ENCODE data around the gene ISOC1.

Gene ISOC1

DNA sequence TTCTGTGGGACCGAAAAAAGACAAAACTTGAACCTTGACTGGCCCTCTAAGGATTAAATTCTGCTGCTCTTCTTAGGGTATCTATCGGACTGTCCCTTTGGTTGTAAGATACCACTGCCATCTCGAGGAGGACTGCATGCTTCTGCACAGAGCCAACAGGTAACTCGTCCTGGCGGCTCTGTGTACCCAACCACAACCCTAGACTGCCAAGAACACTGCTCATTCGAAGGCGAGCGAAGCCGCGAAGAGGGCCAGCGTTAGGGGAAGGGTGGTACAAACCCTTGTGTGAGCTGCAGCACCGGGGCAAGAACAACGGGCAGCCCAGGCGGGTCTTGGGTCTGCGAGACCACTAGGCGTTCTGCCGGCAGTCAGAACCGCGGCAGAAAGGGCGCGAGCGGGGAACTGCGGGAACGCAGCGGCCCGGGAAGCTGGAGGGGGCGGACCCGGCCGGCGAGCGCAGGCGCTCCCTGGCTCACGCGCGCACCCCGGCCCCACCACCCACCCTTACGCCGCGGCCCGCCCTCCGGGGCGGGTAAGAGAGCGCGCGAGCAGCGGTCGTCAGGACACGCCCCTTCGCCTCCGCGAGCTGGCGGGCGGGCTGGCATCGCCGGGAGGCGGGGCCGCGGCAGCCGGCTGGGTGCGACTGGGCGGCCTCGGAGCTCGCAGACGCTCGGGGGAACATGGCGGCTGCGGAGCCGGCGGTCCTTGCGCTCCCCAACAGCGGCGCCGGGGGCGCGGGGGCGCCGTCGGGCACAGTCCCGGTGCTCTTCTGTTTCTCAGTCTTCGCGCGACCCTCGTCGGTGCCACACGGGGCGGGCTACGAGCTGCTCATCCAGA is at the start of gene ISOC1:
ISOC1 (plus strand) TSS at position 663 of the 837 bp plus-strand sequence; CDS start at position 681, 18 bp downstream.
- peak; percentile 93 for DNase-seq

DNA sequence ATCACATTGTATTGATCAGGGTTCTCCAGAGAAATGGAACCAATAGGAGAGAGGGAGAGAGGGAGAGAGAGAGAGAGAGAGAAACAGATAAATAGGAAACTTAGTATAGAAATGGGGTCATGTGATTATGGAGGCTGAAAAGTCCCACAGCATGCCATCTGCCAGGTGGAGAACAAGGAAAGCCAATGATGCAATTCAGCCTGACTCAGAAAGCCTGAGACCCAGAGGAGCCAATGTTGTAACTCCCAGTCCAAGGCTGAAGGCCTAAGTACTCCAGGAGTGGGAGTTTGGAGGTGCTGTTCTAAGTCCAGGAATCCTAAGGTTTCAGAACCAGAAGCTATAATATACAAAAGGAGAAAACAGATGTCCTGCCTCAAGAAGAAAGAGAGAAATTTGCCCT is 48.4 kb upstream of the ISOC1 start:
- no peak for DNase-seq

DNA sequence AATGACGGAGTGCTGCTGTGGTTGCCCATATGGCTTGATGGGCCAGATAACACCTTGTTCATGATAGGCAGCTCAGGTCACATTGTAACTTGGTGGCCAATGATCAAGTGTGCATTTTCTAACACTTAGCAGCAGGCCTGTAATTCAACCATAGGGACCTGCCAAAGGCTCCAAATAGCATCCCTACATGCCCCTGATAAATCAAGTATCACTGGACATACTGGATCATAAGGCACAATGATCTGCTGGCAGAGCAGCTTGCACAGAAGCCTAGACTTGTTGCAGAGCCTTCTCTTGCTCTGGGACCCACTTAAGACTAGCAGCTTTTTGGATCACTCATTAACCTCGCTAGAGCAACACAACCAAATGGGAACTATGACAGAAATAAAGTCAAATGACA is 46.0 kb upstream of the ISOC1 start:
- no peak for DNase-seq

DNA sequence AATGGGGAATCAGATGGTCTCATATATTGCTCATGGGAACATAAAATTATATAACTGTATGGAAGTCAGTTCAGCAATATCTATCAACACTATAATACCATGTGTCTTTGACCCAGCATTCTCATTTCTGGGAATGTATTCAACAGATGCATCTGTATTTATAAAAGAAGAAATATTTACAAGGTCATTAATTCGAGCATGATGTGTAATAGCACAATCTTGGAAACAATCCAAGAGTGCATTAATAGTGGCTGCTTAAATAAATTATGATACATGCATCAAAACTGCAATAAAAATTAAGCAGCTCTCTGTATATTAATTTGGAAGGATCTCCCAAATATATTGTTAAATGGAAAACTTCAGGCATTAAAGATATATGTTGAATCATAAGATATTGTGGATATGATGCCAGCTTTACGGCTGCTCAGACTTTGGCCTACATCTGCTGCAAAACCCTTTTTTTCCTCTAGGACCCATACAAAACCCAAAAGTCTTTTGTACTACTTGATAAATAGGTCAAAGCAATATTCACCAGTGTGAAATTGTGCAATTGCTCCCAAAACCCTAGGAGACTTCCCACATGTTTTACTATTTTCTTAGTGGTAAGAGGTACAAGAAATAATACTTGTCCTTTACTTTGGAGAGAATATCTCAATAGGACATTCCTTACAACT is 45.3 kb upstream of the ISOC1 start:
- no peak for DNase-seq

DNA sequence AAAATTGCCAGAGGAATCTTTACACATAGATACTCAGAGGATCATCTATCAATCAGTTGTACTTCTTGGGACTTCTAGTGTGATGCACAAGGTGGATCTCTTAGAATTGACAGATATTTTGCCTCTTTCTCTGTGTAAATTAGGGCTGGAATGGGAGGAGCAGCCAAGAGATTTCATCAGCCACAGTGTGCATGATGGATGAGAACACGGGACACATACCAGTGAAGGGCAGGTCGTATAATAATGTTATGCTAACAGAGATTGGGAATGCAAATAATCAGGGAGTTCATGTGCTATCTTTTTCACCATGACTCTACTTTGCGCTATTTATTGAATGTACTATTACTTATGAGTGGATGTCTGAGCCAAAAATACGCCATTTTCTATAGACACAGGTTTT is 43.3 kb upstream of the ISOC1 start:
- no peak for DNase-seq

DNA sequence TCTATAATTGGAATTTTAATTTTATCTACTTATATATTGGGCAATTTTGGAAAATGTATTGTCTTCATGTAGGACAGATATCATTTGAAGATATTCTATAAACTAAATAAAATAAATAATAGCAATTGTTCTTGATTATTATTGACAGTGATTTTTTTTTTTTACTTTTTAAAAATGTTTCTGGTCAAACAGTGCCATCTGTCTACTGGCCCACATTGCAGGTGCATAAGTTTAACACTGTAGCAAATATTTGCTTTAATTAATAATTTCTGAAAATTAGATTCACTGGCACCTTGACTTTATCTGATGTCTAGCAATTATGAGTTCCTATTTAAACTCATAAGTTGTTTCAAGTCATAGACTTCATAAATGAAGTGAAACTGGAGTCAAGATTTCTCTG is 41.1 kb upstream of the ISOC1 start:
- no peak for DNase-seq

DNA sequence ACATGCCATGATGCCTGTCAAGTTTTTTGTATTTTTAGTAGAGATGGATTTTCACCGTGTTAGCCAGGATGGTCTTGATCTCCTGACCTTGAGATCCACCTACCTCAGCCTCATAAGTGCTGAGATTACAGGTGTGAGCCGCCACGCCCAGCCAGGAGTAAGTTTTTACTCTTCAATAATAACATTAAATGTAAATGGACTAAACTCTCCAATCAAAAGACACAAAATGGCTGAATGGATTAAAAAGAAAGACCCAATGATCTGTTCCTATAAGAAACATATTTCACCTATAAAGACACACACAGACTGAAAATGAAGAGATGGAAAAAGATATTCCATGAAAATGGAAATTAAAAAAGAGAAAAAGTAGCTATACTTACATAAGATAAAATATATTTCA is 37.2 kb upstream of the ISOC1 start:
- DNase-seq: no peak

DNA sequence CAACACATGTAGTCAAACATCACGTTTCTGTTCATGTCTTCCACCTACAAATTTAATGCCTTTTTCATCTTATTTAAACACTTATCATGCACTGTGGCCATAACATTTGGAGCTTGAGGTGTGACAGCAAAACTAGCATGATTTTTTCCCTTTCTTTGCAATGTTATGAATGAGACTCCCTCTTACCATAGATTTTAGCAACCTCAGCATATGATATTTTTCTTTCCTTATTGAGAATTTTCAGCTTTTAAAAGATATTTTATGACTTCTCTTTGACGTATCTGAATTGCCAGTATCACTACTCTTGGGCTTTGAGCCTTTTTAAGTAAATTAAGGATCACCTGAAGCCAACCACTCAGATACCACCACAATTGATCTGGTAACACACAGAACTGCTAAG is 32.7 kb upstream of the ISOC1 start:
- DNase-seq: no peak

DNA sequence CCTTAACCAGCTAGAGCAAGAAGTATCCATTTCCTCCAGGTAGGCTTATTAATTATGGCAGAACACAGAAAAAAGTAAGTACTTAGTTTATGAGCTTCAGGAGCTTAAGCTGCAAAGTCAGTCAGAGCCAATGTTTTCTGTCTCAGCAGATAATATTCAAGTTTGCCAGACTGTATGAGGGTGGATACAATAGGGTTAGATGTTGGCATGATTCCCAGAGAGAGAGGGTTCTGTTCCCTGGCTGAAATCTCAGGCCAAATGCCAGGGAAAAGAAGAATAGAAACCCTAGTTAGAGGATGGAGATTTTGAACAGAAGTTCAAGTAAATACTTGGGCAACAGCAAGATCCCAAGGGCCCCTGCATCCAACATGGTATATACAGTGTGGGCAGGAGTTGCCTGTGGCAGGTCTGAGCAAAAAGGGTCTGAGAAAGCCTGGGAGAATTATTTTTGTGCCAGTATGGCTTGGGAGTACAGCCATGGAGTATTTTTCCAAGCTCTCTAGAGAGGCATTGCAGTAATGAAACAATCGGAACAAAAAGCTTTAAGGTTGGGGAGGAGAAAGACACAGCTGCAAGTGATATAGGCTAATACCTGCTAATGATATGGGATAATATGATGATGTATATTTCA is 31.0 kb upstream of the ISOC1 start:
- DNase-seq: no peak

DNA sequence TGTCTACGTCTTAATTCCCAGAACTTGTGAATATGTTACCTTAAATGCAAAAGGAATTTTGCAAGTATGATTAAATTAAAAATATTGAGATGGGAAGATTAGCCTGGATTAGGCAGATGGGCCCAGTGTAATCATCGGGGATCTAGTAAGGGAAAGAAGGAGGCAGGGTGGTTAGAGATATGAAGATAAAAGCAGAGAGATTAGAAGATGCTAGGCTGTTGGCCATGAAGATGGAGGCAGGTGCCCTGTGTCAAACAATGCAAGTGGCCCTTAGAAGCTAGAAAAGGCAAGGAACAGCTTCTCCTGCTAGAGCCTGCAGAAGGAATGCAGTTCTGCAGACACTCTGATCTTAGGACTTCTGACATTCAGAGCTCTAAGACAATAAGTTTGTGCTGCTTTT is 28.8 kb upstream of the ISOC1 start:
- DNase-seq: no peak

DNA sequence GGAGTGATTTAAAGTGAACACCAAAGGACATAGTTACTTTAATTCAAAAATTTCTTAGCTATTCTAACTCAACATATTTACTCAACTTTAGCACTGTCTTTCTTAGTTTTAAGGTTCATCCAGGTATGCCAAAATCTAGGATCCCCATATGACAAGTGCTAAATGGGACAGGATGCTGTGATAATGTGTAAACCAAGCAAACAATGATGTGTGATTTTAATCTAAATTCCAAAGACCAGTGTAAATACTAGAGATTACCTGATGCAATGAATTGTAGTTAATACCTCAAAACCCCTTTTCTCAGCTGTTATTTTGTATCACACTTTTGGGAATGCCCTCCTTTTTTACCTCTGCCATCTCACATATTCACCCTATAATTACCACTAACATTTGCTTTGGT is 26.8 kb upstream of the ISOC1 start:
- DNase-seq: no peak

DNA sequence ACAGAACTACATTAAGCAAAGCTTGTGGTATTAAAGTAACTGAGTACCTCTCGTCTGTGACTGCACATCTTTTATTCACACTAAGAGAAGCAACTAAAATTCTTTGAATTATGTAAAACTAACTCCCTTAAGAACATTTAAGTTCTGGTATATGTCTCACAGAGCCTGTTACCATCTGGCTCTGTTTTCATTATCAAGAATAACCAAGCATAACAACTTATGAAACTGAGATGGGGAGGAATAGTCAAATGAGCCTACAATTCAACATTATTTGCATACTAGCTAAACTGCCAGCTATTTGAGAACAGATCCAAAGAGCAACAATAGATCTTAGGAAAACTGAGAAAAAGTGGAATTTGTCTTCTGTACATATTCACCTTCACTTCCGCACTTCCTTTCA is 25.3 kb upstream of the ISOC1 start:
- DNase-seq: no peak

DNA sequence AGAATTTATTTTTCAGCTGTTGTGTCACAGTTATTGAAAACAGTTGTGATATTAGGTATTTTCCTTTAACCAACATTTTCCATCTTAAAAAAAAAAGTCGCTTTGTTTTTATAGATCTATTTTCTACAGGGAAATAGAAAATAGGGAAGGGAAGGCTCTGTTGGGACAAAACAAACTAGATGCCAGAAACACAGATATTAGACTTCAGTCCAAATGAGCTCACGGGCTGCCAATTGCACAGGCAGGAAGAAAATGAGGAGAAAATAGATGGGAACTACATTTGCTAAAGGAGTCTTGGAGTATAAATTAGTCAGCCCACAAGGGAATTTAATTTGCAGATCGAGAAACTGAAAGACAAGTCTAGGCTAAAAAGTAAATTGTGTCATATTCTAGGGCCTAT is 21.4 kb upstream of the ISOC1 start:
- DNase-seq: no peak

DNA sequence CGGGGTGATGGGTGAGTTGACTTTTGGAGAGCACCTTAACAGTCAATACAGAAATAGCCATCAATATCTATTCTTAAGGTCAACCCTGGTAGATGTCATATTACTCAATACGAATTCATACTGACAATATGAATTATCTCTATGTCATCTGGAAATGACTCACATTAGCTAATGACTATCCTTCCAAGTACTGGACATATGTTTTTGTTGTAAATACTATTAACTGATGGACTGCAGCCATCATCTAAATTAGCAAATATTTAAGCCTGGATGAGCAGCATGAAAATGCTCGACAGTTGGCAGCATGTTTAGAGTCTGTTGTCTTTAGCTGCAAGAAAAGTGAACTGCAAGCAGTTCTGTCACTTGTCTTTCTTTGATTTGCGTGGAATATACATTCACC is 19.6 kb upstream of the ISOC1 start:
- no peak for DNase-seq

DNA sequence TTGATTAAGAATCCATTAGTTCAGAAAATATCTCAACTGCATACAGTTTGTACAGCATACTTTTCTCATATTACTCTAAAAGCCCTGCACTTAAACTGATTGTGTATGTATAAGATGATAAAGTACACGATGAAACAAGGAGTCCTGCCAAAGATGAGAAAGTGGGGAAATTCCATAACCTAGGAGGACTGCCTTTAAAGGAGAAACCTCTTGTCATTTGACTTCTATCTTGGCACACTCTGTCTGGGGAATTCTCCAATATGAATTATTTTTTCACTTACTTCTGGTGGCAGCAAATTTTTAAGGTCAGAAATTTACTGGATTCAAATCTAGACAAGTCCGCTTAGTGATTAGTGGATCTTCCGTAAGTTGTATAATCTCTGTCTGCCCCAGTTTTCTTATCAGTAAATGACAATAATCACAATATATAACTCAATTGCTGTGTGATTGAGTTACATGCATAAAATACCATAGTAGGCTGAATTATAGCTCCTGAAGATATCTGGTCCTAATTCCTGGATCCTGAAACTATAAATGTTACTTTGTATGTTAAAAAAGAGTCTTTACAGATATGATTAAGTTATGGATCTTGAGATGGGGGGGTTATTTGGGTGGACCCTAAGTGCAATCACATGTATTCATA is 17.0 kb upstream of the ISOC1 start:
- DNase-seq: no peak

DNA sequence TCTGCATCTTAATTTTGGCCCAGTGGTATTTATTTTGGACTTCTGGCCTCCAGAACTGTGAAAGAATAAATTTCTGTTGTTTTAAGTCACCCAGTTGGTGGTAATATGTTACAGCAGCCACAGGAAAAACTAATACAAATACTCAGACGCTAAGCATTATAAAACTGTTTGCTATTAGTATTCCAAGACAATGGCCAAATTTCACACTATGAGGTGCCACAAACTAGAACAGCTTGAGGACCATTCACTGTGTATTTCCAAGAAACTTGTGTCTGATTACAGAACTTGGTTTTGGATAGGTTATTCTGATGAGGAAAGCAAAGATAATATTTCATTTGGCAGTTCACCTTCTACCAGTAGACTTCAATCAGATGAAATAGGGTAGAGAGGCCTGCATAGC is 16.3 kb upstream of the ISOC1 start:
- DNase-seq: no peak

DNA sequence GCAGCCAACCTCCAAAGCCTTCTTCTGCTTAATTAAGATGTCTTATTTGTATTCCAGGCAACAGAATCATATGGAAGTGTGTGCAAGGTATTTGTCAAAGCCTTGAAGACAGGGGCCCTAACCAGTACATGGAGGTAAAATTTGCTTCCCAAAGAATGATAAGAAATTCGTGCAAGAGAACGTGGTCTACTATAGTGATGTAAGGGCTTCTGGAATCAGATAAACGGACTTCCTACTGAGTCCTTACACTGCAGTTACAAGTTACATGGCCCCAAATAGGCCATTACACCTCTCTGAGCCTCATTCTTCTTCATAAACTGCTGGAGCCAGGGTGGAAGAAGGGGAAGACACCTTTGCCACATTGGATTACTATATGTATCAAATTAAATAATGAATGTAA is 15.9 kb upstream of the ISOC1 start:
- DNase-seq: no peak

DNA sequence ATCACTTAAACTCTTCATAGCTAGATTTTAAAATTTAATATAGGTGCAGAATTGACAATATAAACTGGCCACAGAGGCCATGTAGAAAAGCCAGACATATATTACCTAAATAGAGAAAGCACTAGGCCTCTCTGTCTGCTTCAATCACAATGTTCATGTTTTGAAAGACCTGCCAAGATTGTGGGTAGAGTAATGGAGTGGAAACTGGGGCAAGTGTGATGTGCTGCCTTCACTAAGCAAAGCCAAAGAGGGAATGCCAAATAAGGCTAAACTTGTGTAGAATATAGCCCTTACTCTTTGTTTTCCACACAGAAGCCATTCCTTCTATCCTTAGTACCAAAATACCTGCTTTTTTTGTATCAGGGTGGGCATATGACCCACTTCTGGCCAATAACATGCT is 15.1 kb upstream of the ISOC1 start:
- DNase-seq: no peak

DNA sequence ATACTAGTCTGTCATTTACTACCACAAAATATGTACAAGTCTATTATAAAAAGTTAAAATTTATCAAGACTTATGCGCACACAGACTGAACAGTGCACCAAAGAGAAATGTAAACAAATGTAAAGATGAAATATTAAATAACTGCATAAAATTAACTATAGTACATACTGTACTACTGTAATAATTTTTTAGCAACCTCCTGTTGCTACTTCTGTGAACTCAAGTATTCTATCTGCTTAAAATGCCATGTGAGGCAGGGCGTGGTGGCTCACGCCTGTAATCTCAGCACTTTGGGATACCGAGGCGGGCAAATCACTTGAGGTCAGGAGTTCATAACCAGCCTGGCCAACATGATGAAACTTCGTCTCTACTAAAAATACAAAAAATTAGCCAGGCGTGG is 13.8 kb upstream of the ISOC1 start:
- no peak for DNase-seq

DNA sequence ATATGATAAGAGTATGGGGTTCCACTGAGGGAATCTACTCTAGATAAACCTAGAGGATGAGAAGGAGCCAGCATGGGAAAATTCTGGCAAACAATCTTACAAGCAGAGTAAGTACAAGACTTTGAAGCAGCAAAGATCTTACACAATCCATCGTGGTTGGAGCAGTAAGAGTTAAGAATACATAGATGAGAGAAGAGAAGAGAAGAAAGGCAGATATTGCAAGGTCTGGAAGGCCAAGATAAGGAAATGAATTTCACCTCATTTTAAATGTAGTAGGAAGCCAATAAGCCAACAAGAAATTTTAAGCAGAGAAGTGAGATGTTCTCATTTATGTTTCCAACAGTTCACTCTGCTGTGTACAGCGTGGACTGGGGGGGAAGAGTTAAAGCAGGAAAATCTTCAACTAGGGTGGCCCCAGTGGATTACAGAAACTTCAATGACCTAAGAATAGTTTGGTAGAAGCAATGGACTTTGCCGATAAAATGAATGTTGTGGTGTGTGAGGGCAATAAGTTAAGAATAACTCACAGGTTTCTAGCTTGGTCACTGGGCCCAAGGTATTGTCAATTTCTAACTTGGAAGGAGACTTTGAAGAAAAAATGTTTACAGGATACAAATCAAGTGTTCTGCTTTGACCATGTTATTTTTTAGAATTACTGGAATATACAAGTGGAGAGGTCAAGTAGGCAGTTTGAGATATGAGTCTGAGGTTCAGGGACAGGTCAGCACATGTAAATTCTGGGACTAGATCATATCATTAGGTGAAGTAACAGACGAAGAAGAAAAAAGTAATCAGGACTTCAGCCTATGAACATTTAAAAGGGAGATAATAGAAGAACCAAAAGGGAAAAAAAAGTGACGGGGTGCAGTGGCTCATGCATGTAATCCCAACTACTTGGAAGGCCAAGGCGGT is 12.1 kb upstream of the ISOC1 start:
- no peak for DNase-seq

DNA sequence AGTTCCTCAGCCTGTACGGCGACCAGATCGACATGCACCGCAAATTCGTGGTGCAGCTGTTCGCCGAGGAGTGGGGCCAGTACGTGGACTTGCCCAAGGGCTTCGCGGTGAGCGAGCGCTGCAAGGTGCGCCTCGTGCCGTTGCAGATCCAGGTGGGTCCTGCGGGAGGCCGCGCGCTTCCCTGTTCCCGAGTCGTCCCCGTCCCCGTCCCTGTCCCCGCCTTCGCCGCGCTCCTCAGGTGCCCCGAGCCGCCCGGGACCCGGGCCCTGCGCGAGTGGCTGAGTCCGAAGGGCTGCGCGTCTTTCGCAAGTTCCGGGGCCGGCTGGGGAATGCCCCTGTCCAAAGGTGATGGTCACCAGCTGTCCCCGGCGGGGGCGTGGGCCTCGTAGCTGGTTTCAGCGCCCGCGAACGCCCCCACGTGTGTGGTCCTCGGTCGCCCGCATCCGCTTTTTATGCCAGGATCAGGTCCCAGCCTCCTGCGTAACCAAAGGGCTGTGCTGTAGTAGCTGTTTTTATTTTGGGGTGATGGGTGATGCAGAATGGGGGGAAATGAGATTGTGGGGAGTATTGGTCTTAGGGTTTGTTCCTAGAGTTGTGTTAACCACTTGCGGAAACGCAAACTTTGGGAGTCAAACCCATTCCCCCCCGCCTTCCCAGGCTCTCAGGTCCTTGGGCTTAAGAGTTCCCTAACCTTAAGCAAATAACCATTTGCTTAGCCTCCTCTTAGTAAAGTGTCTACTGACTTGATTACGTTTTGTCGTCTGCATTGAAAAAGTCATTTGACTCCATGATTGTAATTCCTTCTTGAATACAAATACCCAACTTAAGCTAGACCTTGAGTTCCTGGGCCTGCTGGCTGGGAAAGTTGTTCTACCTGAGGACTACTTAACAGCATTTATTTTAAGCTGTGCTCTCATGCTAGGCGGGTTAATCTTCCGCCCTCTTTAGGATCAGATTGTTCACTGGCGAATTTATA is 663 bp downstream of the ISOC1 start:
- DNase-seq: peak; percentile 51
